Caco-2 (cell line): Measurements from ENCODE around the gene CPE. TPM values are rescaled to one million over a fixed set of nuclear protein-coding genes. Genes with fewer than 3 reads are reported as not detected.

Experiments used
- BruUV-seq: library from RNA; stranded (reverse); fragments of 400-500 nt; replicated peaks from 2 replicates; lab custom pipeline; 2021; lab: Mats Ljungman, UMichigan
- CTCF ChIA-PET: fragments of 300-600 bp; sonication (Branson Sonifier 250); formaldehyde crosslinking; loops from one replicate; lab custom pipeline; 2022; ENCODE audit warnings: antibody characterized with exemption; lab: Charles Lee
- POLR2A ChIA-PET: fragments of 300-600 bp; sonication (Branson Sonifier 250); formaldehyde crosslinking; loops from one replicate; lab custom pipeline; 2022; ENCODE audit warnings: antibody characterized with exemption; lab: Charles Lee
- DNase-seq, 2 experiments: peaks; one replicate each; pipeline versions ENCODE4 v3.0.0 to v3.0.0-alpha.2; 2020 to 2022
- H3K27me3 ChIP-seq: replicated peaks from 2 replicates; pipeline ENCODE4 v1.6.0; 2011; ENCODE audit warnings: low read length; ENCODE audit not compliant: control insufficient read depth, insufficient read depth
- H3K36me3 ChIP-seq: 2 replicates; pipeline ENCODE4 v1.5.1; 2011; ENCODE audit warnings: low read length; ENCODE audit not compliant: control insufficient read depth, insufficient read depth
- H3K4me1 ChIP-seq: fragments of 250-450 bp; sonication (Bioruptor Pico); 2 replicates; pipeline ENCODE4 v1.5.1; 2020; ENCODE audit warnings: mild to moderate bottlenecking
- H3K4me3 ChIP-seq: 2 replicates; pipeline ENCODE4 v1.5.1; 2011; ENCODE audit warnings: low read depth, mild to moderate bottlenecking, control low read depth, low read length
- H3K9me3 ChIP-seq: fragments of 250-450 bp; sonication (Bioruptor Pico); 2 replicates; pipeline ENCODE4 v1.5.1; 2020; ENCODE audit warnings: mild to moderate bottlenecking, moderate library complexity
- H3K27ac Mint-ChIP-seq: one replicate; pipeline ENCODE4 v1.8.0; 2022; ENCODE audit warnings: mixed read lengths; ENCODE audit not compliant: unreplicated experiment
- H3K27me3 Mint-ChIP-seq: one replicate; pipeline ENCODE4 v1.8.0; 2022; ENCODE audit warnings: mixed read lengths; ENCODE audit not compliant: insufficient read depth, unreplicated experiment
- H3K36me3 Mint-ChIP-seq: one replicate; pipeline ENCODE4 v1.8.0; 2022; ENCODE audit warnings: mild to moderate bottlenecking, mixed read lengths; ENCODE audit not compliant: insufficient read depth, unreplicated experiment
- H3K4me1 Mint-ChIP-seq: one replicate; pipeline ENCODE4 v1.8.0; 2022; ENCODE audit warnings: low read depth, mixed read lengths; ENCODE audit not compliant: unreplicated experiment
- H3K4me3 Mint-ChIP-seq: one replicate; pipeline ENCODE4 v1.8.0; 2022; ENCODE audit warnings: mild to moderate bottlenecking, moderate library complexity, mixed read lengths; ENCODE audit not compliant: unreplicated experiment
- H3K9me3 Mint-ChIP-seq: one replicate; pipeline ENCODE4 v1.8.0; 2022; ENCODE audit warnings: mixed read lengths; ENCODE audit not compliant: unreplicated experiment
- intact Hi-C: fragments of 100-400 bp; cut with micrococcal nuclease; formaldehyde crosslinking; loops from one replicate; pipeline ENCODE4 v1.10.0; 2022; ENCODE audit not compliant: unreplicated experiment
- total RNA-seq: library from RNA; stranded (reverse); gene quantifications from 2 replicates; pipeline ENCODE4 v1.2.3, GENCODE V29; 2022
- TF ChIP-seq, protein P1 (sequence below), 2 experiments: fragments of 200-600 bp in 1 of 2; IDR thresholded peaks; 1 replicate in 1 of 2; 2 replicates in 1 of 2; pipeline versions ENCODE4 v1.5.1 to v1.8.0; 2011 to 2022; ENCODE audit warnings: antibody characterized with exemption in 1 of 2, control low read depth in 1 of 2, inconsistent platforms in 1 of 2, low read depth in 1 of 2, low read length in 1 of 2, mild to moderate bottlenecking in 1 of 2, moderate library complexity in 1 of 2; ENCODE audit not compliant: insufficient read depth in 1 of 2, severe bottlenecking in 1 of 2, unreplicated experiment in 1 of 2

CPE gene
- total RNA-seq, 1 experiment from 2014 or later: 5.9 TPM

DNA sequence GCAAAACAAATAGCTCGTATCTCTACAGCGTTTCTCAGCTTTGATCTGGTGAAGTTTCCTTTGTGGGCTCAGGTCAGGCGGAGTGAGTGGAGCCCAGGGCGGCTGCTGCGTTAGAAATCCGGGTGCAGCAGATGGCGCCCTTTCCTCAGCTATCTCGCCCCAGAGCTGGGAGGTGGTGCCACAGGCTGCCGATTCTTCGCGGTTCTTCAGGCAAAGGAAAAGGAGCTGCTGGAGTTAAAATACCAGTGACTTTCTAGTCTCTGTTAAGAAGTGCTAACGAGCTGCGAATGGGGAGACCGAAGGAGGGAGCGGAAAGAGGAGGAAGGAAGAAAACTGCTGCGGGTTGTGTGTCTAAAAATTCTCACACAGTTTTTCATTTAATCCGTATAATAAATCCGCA lies 114.6 kb downstream of the CPE start:
- Histone ChIP-seq H3K36me3 (no peaks in the 10 kb centered on the region), H3K4me1 (no peaks in the 10 kb centered on the region), H3K4me3 (no peak overlapping the region), H3K9me3 (no peaks in the 10 kb centered on the region), H3K27me3 (no peaks in the 10 kb centered on the region)
- BruUV-seq: no TSS peak
- TF ChIP-seq, protein P1, sequence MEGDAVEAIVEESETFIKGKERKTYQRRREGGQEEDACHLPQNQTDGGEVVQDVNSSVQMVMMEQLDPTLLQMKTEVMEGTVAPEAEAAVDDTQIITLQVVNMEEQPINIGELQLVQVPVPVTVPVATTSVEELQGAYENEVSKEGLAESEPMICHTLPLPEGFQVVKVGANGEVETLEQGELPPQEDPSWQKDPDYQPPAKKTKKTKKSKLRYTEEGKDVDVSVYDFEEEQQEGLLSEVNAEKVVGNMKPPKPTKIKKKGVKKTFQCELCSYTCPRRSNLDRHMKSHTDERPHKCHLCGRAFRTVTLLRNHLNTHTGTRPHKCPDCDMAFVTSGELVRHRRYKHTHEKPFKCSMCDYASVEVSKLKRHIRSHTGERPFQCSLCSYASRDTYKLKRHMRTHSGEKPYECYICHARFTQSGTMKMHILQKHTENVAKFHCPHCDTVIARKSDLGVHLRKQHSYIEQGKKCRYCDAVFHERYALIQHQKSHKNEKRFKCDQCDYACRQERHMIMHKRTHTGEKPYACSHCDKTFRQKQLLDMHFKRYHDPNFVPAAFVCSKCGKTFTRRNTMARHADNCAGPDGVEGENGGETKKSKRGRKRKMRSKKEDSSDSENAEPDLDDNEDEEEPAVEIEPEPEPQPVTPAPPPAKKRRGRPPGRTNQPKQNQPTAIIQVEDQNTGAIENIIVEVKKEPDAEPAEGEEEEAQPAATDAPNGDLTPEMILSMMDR (IDR thresholded peaks at IDR 0.05; ENCODE audit: insufficient read depth in 1 of 2, low read depth in 1 of 2, low read length in 1 of 2, severe bottlenecking in 1 of 2, unreplicated experiment in 1 of 2): peak; percentile 70
- H3K27me3 Mint-ChIP-seq: no peaks in the 10 kb centered on the region
- intact Hi-C loops: loop anchor here (1.0 to 2.0 kb wide), 6 partner anchors 44 to 759 kb away; no protein-coding TSS in a partner anchor
- no peak overlapping the region for H3K27ac Mint-ChIP-seq
- ChIA-PET CTCF (interaction anchor here (0.6 to 1.6 kb wide), 13 partner anchors 9 to 598 kb away, joined by 3 to 13 read pairs (median 4); no protein-coding TSS in a partner anchor), POLR2A (no interaction called here)
- no peaks in the 10 kb centered on the region for H3K9me3 Mint-ChIP-seq
- no peaks in the 10 kb centered on the region for H3K36me3 Mint-ChIP-seq
- H3K4me3 Mint-ChIP-seq: peak overlapping the region; percentile 48
- DNase-seq: peak; percentile 72 to 81
- H3K4me1 Mint-ChIP-seq: peaks cover 7% of the 10 kb centered on the region

DNA sequence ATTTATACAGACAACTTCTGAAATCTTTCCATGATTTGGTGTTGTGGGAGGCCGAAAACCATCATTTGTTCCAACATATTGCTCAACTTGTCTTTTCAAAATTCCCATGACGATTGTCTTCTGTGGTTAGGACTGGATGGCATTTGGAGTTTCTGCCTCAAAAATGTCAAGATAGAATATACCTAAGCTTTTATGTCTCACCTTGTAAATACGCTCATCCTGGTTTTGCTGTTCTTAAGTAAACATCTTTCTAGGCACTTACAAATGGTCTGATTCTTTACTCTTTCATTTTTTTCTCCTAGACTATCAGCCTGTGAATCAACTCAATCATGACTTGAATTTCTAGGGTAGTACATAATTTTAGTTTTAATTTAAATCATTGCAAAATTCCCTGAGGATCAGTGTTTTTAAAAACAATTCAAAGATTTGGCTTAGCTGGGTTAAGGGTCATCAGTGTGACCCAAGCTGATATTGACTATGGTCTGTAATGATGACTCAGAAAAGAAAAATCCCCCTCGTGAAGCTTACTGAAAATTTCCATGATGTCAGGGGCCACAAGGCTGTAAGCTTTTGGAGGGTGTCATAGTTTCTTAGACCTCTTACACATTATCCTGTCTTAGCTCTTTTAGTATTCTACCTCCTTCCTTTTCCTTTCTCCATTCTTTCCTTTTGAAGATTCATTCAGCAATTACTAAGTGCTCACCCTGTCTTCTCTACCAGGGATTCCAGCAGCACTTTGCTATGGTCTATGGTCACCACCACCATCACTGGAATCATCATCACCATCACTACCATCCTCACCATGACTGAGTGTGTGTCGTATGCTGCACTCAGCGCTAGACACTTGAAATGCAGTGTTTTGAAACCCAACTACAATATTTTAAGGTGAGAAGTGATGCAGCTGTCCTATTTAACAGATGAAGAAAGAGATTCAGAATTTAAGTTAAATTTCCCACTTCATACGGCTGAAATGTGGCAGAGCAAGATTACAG lies 124.4 kb downstream of the CPE start:
- TSS peak; percentile 92 for BruUV-seq
- intact Hi-C loops: no loop called here
- no peaks in the 10 kb centered on the region for H3K27me3 ChIP-seq
- no peaks in the 10 kb centered on the region for H3K36me3 ChIP-seq
- ChIA-PET POLR2A (no interaction called here), CTCF (interaction anchor here (1.5 kb wide), 1 partner anchor 10 kb away, joined by 11 read pairs; no protein-coding TSS in a partner anchor)
- no peaks in the 10 kb centered on the region for H3K9me3 ChIP-seq
- Mint-ChIP-seq H3K27ac (peak overlapping the region; percentile 68), H3K27me3 (no peaks in the 10 kb centered on the region), H3K9me3 (peaks cover 10% of the 10 kb centered on the region), H3K4me3 (peak overlapping the region; percentile 32), H3K36me3 (peaks cover 4% of the 10 kb centered on the region), H3K4me1 (peaks cover 34% of the 10 kb centered on the region)
- H3K4me1 ChIP-seq: peaks cover 41% of the 10 kb centered on the region
- DNase-seq: peak in 1 of 2 experiments; percentile 40
- no peak overlapping the region for H3K4me3 ChIP-seq
- TF ChIP-seq, protein P1 (IDR thresholded peaks at IDR 0.05; ENCODE audit: insufficient read depth in 1 of 2, low read depth in 1 of 2, low read length in 1 of 2, severe bottlenecking in 1 of 2, unreplicated experiment in 1 of 2): no peak

DNA sequence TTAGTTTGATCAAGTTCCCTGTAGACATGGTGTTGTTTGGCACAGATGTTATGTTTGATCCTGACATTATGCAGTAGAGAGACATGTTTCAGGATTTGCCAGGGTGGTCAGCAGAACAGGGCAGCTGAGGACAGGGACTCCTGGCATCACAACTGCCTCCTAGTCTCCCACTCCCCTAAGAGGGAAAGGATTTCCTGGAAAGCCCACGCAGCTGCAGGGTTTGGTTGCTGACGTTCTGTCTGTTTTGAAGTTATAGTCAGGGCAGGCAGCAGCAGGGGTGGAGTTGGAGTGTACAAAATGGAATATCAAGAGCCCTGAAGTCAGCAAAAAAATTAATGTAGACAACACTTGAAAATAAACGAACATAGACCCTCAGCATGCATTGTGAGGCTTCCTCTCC lies 125.4 kb downstream of the CPE start:
- ChIA-PET POLR2A (no interaction called here), CTCF (no interaction called here)
- no peaks in the 10 kb centered on the region for H3K27me3 Mint-ChIP-seq
- intact Hi-C loops: no loop called here
- TF ChIP-seq, protein P1 (IDR thresholded peaks at IDR 0.05; ENCODE audit: insufficient read depth in 1 of 2, low read depth in 1 of 2, low read length in 1 of 2, severe bottlenecking in 1 of 2, unreplicated experiment in 1 of 2): no peak
- peaks cover 41% of the 10 kb centered on the region for H3K4me1 ChIP-seq
- H3K9me3 ChIP-seq: no peaks in the 10 kb centered on the region
- no peak for DNase-seq
- no peaks in the 10 kb centered on the region for H3K27me3 ChIP-seq
- H3K4me3 ChIP-seq: no peak overlapping the region
- peak overlapping the region; percentile 68 for H3K27ac Mint-ChIP-seq
- H3K4me1 Mint-ChIP-seq: peaks cover 42% of the 10 kb centered on the region
- peaks cover 4% of the 10 kb centered on the region for H3K36me3 Mint-ChIP-seq
- no peaks in the 10 kb centered on the region for H3K36me3 ChIP-seq
- no peak overlapping the region for H3K4me3 Mint-ChIP-seq
- peaks cover 10% of the 10 kb centered on the region for H3K9me3 Mint-ChIP-seq
- BruUV-seq: no TSS peak
